Activated naive CD4-positive, alpha-beta T cell treated with anti-CD3 and anti-CD28 coated beads, Interleukin-2, amount 50 U/mL, for 72 hours (primary cell): Measurements from ENCODE around the gene DPY19L3. TPM values are rescaled to one million over a fixed set of nuclear protein-coding genes. Genes with fewer than 3 reads are reported as not detected.
"Not testable (repeated sequence)": the region's sequence is repeated elsewhere in the genome, so short reads cannot be mapped to it uniquely, and the experiment has no call there.

Experiments used
- ATAC-seq, 2 donors: fragments of 150-1000 bp; cut with Tn5 transposase; 2 replicates each; pipeline ENCODE4 v1.10.0; 2021; ENCODE audit warnings: mild to moderate bottlenecking in 2 of 2, moderate library complexity in 2 of 2
- DNase-seq, 2 donors: peaks; one replicate each; pipeline ENCODE4 v3.0.0; 2021 to 2022; ENCODE audit warnings: low spot score in 2 of 2
- H3K27ac Mint-ChIP-seq, 2 donors: one replicate each; pipeline ENCODE4 v1.8.0; 2022; ENCODE audit warnings: mild to moderate bottlenecking in 2 of 2, mixed read lengths in 2 of 2
- H3K36me3 Mint-ChIP-seq, 2 donors: one replicate each; pipeline ENCODE4 v1.8.0; 2022; ENCODE audit warnings: mixed read lengths in 2 of 2
- H3K9me3 Mint-ChIP-seq, 2 donors: one replicate each; pipeline ENCODE4 v1.8.0; 2022; ENCODE audit warnings: mixed read lengths in 2 of 2
- total RNA-seq, 2 donors: library from RNA; stranded (reverse); gene quantifications; one replicate each; pipeline ENCODE4 v1.2.3, GENCODE V29; 2022

DPY19L3 gene
- total RNA-seq, 2 donors from 2014 or later, result 15.4 to 22.2 TPM

DNA sequence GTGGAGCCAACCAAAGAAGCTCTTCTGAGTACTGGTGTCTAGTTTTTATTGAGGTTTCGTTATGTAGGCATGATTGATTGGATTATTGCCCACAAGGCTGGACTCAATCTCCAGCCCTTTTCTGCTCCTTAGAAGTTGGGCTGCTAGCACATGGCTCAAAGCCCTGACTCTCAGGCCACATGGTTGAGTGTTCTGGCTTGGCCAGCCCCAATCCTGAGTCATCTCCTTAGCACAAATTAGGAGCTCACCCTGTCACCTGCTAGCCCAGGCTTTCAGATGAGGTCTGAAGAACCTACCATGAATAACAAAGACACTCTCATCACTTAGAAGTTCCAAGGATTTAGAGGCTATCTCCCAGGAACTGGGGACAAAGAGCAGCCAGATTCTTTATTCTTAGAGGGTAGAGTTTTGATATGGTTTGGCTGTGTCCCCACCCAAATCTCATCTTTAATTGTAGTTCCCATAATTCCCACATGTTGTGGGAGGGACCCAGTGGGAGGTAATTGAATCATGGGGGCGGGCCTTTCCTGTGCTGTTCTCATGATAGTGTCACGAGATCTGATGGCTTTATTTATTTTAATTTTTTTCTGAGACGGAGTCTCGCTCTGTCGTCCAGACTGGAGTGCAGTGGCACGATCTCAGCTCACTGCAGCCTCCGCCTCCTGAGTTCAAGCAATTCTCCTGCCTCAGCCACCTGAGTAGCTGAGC lies 11.3 kb downstream of the DPY19L3 start:
- no peak overlapping the region for H3K27ac Mint-ChIP-seq
- DNase-seq (no peak), ATAC-seq (no peak)
- no peaks in the 10 kb centered on the region for H3K9me3 Mint-ChIP-seq
- peaks cover 0 to 15% of the 10 kb centered on the region in 2 donors for H3K36me3 Mint-ChIP-seq

DNA sequence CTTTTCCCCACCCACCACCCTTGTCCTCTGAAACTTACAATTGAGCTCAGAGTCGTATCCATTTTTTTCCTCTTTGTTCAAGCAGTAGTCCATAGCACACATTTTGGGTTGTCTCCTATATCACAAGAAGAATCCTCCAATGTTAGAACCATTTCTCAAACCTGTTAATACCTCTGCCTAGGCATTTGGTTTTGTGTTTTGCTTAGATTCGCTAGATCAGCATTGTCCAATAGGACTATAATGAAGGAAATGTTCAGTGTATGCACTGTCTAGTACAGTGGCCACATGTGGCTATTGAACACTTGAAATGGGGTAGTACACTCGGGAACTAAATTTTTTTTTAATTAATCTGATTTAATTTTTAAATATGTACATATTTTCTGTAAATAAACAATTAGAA lies 12.6 kb downstream of the DPY19L3 start:
- ATAC-seq (no peak), DNase-seq (no peak)
- Mint-ChIP-seq H3K9me3 (no peaks in the 10 kb centered on the region), H3K36me3 (peaks cover 9 to 19% of the 10 kb centered on the region in 2 donors), H3K27ac (no peak overlapping the region)

DNA sequence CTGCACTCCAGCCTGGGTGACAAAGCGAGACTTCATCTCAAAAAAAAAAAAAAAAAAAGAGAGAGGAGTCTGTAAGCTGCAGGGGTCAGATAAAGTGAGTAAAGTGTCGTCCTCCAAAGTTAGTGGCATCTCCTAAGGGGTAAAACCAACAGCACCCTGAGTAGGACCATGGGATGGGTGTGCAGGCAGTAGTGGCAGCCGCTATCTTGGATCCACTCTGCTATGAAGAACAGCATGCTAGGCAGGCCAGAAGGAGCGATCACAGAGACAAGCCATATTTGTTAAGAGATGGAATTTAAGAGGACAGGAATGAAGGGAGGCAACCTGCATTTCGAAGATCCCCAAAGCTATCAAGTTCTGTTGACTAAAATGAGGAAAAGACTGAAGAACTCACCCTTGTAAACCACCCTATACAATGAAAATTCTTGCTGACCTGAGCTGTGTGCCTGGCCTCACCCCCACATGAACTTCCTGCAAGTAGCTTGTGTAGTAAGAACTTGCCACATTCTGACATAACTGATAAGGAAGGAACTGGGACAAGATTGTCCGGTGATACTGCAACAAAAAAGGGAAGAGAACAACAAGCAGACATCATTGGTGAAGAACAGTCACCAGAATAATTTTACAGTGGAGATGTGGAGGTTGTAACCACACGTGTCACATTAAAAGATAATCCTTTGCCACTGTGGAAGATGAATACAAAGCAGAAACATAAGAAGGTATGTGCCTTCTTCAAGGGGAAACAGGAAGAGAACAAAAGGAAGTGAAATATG lies 16.2 kb downstream of the DPY19L3 start:
- no peak for ATAC-seq
- H3K27ac Mint-ChIP-seq, result peak overlapping the region; percentile 4 to 11

DNA sequence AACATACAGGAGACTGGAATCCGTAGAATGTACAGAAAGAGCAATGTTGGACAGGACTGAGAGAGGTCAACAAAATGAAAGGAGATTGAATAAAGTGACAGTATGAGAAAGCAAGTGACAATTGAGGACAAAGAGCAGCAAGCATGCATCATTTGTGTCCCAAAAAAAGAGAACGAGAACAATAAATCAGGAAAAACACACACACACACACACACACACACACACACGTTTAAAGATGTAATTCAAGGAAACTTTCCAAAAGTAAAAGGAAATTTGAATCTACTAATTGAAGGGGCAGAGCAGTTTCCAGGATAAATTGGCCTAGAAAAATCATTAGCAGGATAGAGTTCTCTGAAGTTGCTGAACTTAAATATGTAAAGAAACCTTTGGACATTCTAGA lies 16.9 kb downstream of the DPY19L3 start:
- DNase-seq, result no peak
- ATAC-seq, result no peak
- peaks cover 4 to 9% of the 10 kb centered on the region in 2 donors for H3K36me3 Mint-ChIP-seq
- no peak overlapping the region for H3K27ac Mint-ChIP-seq
- no peaks in the 10 kb centered on the region for H3K9me3 Mint-ChIP-seq

More for the DNA sequence above, 16.2 kb downstream of the DPY19L3 start:
- DNase-seq, result no peak
- no peaks in the 10 kb centered on the region for H3K9me3 Mint-ChIP-seq
- H3K36me3 Mint-ChIP-seq, result peaks cover 7 to 9% of the 10 kb centered on the region in 2 donors

DNA sequence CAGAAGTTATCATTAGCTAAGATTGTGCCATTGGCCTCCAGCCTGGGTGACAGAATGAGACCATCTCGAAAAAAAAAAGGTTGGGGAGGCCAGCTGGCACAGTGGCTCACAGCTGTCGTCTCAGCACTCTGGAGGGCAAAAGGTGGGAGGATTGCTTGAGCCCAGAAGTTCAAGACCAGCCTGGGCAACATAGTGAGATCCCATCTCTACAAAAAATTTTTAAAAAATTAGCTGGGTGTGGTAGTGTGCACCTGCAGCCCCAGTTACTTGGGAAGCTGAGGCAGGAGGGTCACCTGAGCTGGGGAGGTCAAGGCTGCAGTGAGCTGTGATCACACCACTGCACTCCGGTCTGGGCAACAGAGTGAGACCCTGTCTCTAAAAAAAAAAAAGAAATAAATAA lies 18.4 kb downstream of the DPY19L3 start:
- H3K36me3 Mint-ChIP-seq, DNase-seq, H3K27ac Mint-ChIP-seq, H3K9me3 Mint-ChIP-seq, ATAC-seq: not testable (repeated sequence)

DNA sequence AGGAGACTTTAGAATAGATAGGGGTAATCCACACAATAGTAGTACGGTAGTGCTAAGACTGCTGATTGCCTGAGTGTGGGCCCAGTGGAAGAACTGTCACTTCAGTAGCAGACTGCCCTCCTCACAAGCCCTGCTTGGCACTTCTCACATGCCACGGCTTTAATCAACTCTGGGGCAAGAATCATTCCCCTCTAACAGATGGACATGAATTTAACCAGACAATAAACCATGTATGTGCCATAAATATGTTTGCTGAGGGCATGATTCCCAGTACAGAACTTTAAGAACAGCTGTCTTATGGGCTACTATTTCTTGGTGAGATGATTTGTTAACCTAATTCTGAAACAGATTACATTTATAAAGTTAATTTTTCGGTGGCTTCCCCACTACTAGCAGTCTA lies 22.0 kb downstream of the DPY19L3 start:
- H3K9me3 Mint-ChIP-seq, result no peaks in the 10 kb centered on the region
- H3K27ac Mint-ChIP-seq, result no peak overlapping the region
- ATAC-seq (no peak), DNase-seq (no peak)
- H3K36me3 Mint-ChIP-seq, result peaks cover 4% of the 10 kb centered on the region in 2 donors

DNA sequence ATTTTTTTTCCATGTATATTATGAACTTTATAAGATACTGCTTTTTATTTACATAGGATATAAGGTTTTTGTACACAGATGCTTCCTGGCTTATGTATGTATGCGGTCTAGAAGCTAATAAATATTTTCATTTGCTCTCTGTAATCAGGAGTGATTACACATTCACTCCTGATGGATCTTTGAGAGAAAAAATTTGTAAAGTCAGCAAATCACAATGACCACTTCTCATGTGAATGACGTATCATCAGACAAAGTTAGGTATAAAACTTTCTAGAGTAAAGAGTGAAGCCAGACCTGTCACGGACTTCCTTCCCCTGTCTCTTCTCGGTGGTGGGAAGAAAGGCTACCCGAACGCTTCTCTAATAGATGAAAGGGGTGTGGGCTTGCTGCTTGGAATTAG lies 31.1 kb downstream of the DPY19L3 start:
- Mint-ChIP-seq H3K27ac (no peak overlapping the region), H3K36me3 (no peaks in the 10 kb centered on the region), H3K9me3 (no peaks in the 10 kb centered on the region)
- DNase-seq, result no peak
- no peak for ATAC-seq

DNA sequence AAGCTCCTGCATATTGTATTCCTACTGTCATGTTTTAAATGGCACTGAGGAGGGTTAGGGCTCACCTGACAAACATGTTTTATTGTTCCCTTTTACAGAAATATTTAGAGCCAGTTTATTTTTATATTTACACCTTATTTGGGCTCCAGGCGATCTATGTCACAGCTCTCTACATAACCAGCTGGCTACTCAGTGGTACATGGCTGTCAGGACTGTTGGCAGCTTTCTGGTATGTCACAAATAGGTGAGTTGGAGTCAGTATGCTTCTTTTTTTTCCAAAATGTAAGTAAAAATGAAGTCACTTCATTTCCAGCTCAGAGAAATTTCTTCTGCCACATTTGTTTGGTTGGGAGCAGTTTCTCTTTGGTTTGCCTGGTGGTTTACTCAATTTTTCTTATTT lies 31.5 kb downstream of the DPY19L3 start:
- no peaks in the 10 kb centered on the region for H3K36me3 Mint-ChIP-seq
- H3K9me3 Mint-ChIP-seq, result no peaks in the 10 kb centered on the region
- DNase-seq, result no peak
- H3K27ac Mint-ChIP-seq, result no peak overlapping the region
- no peak for ATAC-seq

DNA sequence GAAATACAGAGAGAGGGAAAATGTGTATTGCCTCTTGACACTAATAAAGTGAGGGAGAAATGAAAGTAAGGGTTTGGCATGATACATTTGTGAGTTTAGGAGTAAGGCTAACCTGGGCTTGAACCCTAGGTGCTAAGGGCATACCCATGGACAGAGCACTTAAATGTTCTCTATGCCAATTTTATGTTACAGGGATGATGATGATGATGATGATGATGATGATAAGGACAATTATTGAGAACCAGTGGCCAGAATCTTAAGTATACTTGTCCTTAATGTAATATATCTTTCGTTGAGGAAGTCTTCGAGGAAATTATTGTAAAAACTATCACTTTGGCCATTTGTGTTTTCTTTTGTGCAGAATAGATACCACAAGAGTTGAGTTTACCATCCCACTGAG lies 33.2 kb downstream of the DPY19L3 start:
- H3K36me3 Mint-ChIP-seq, result no peaks in the 10 kb centered on the region
- no peaks in the 10 kb centered on the region for H3K9me3 Mint-ChIP-seq
- no peak for ATAC-seq
- no peak overlapping the region for H3K27ac Mint-ChIP-seq
- no peak for DNase-seq

DNA sequence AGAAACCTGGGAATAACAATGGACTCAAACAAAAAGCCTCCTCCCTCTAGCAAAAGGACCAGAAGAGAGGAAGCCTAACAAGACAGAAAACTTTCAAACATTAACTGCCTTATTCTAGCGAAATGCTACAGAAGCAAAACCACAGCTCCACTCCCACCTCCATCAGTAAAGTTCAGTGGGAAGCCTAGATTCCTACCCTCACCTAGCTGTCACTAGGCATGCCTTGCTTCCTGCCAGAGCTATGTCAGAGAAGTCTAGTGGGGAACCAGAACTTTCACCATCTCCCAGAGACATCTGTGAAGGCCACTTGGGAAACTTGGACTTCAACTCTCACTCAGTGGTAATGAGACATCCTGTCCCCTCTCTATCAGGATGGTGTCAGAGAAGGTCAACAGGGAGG lies 37.1 kb downstream of the DPY19L3 start:
- no peak overlapping the region for H3K27ac Mint-ChIP-seq
- ATAC-seq, result no peak

DNA sequence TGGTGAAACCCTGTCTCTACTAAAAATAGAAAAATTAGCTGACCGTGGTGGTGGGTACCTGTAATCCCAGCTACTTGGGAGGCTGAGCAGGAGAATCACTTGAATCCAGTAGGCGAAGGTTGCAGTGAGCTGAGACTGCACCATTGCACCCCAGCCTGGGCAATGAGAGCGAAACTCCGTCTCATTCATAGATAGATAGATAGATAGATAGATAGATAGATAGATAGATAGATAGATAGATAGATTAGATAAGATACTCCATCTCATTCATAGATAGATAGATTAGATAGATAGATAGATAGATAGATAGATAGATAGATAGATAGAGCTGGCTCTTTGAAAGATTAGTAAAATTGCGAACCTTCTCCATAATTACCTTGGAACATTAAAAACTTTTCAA lies 42.0 kb downstream of the DPY19L3 start:
- ATAC-seq, H3K9me3 Mint-ChIP-seq, H3K27ac Mint-ChIP-seq, H3K36me3 Mint-ChIP-seq, DNase-seq: not testable (repeated sequence)

More for the DNA sequence above, 37.1 kb downstream of the DPY19L3 start:
- H3K9me3 Mint-ChIP-seq, result no peaks in the 10 kb centered on the region
- no peak for DNase-seq
- no peaks in the 10 kb centered on the region for H3K36me3 Mint-ChIP-seq

DNA sequence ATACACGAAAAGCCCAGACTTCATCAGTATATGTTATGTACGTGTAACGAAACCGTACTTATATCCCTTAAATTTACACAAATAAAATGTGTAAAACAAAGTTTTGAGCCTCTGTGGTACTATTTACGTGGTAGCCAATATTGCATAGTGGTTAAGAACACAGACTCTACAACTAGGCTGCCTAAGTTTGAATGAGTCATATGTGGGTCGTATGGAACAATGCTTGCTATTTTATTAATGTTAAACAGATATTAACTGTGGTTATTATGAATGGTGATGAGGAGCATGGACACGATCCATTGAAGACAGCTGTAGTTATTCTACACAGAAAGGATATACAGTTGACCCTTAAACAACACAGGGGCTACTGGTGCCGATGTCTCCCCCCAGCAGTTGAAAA lies 42.5 kb downstream of the DPY19L3 start:
- Mint-ChIP-seq H3K27ac (no peak overlapping the region), H3K36me3 (no peaks in the 10 kb centered on the region), H3K9me3 (no peaks in the 10 kb centered on the region)
- no peak for DNase-seq
- ATAC-seq, result no peak

DNA sequence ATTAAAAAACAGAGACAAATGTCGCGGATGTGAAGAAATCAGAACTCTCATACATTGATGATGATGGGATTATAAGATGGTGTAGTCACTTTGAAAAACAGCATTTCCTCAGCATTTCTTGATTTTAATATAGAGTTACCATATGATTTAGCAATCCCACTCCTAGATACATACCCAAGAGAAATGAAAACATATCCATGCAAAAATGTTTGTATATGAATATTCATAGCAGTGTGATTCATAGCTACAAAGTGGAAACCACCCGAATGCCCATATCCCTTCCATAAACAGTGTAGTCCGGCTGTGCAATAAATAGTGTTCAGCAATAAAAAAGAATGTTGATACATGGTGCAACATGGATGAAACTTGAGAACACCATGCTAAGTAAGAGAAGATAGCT lies 44.6 kb downstream of the DPY19L3 start:
- Mint-ChIP-seq H3K36me3 (no peaks in the 10 kb centered on the region), H3K9me3 (no peaks in the 10 kb centered on the region), H3K27ac (no peak overlapping the region)
- DNase-seq (no peak), ATAC-seq (peak in 1 of 2 donors; percentile 47)

DNA sequence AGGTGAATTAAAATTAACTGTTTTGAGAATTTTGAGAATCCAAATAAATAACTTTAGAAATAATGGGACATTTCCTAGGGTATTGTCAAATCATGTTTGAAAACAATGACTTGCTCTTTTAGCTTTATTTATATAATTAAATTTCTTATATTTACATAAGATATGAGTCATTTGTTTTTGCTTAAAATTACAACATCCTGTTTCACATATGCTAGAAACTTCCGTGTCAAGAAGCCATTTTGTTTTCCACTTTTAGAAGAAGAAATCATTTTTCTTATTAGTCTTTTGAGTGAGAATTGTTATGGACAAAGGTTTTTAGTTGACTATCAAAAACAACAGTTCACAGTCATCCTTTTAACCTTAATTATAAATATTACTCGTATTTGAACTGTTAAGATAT lies 48.2 kb downstream of the DPY19L3 start:
- H3K9me3 Mint-ChIP-seq, result no peaks in the 10 kb centered on the region
- H3K27ac Mint-ChIP-seq, result no peak overlapping the region
- no peak for ATAC-seq
- H3K36me3 Mint-ChIP-seq, result no peaks in the 10 kb centered on the region
- no peak for DNase-seq

DNA sequence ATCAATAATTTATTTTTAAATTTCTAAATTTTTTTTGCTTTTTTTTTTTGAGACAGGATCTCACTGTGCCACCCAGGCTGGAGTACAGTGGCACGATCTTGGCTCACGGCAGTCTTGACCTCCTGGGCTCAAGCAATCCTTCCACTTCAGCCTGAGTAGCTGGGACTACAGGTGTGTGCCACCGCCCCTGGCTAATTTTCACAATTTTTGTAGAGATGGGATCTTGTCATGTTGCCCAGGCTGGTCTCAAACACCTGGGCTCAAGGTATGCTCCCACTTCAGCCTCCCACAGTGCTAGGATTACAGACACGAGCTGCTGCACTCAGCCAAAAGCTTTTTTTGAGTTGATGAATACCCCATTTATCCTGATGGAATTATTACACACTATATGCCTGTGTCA lies 50.8 kb downstream of the DPY19L3 start:
- no peak for DNase-seq
- Mint-ChIP-seq H3K9me3 (no peaks in the 10 kb centered on the region), H3K36me3 (no peaks in the 10 kb centered on the region), H3K27ac (no peak overlapping the region)
- ATAC-seq, result no peak

DNA sequence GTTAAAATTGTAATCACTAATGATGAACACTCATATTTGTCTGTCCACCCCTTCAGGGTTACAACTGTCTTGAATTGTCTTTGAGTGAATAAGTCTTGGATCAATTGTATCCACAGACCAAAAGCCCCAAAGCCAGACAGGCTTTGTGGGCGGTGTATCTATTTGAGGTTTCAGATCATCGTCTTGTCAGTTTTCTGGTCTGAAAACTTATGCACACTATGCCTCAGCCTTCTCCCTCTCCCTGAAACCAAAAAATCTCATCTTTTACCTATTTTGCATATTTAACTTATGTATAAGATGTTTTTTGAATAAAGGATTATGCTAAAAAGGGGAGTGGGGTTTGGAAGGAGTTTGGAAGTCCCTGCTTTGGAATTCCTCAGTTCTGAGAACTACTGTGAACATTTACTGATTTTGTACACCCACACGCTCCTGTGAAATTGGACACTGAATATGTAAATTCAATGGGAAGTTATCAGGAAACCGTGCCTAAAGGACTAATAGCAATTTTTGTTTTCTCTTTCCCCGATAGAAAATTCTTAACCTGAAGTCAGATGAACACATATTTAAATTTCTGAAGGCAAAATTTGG lies 52.1 kb downstream of the DPY19L3 start:
- no peak for ATAC-seq
- Mint-ChIP-seq H3K9me3 (no peaks in the 10 kb centered on the region), H3K36me3 (no peaks in the 10 kb centered on the region), H3K27ac (no peak overlapping the region)
- no peak for DNase-seq

DNA sequence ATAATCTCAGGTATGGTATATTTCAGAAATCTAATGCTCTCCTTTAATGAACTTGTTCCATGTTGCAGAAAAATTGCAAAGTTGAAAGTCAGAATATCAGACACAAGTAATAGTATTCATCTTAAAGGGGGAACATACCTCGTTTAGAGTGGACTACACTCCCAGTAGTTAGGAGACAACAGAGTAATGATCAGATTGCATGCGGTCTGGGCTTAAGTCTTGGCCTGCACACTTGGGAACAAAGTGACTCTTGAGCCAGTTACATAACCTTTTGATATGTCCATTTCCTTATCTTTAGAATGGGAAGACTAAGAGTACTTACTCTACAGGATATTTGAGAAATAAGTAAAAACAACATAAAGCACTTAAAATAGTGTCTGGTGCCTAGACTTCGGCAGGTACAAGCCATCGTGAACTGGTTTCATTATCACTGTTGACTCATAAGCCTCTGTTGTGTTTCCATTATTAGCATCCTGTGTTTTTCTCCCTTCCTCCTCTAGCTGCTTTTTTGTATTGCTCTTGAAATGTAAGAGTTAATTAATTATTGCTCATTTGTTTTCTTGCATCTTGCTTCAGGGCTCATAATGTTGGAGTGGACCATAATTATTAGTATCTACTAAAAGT lies 53.0 kb downstream of the DPY19L3 start:
- Mint-ChIP-seq H3K9me3 (no peaks in the 10 kb centered on the region), H3K36me3 (no peaks in the 10 kb centered on the region), H3K27ac (no peak overlapping the region)
- ATAC-seq (peak in 1 of 2 donors; percentile 50), DNase-seq (no peak)
